ENCODE results near the gene COL18A1.

DNA sequence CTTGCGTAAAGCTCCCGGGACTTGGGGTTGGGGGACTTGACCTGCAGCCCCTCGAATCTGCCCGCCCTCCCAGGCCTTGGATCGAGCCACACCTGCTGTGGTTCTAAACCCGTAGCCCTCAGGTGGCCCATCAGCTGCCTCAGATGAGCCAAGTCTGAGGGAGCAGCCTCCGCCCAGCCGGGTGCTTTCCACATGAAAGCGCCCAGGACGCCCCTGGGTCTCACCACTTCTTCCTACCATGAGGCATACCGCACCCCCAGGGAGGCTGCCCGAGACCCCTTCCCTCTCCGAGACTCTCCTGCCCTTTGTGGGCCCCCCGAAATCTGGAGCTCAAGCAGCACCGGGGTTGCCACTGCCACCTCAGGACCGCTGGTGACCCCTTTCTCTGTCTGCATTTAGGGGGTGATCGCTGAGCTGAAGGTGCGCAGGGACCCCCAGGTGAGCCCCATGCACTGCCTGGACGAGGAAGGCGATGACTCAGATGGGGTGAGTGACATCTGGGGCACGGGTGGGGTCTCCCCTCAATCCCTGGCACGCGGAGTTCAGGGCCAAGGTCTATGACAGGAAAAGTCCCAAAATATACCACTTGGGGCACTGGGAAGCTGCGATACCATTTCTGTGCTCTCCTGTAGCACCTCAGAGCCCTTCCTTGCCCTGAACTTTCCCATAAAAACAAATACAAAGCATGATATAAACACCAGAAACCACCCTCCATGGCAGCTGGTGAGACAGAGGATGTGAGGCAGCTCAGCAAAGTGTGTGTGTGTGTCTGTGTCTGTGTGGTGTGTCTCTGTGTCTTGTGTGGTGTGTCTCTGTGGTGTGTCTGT lies 68.7 kb downstream of the COL18A1 start:
- TF ChIP-seq CTCF (conservative IDR thresholded peaks at IDR 0.05; ENCODE audit: low read length) (no peak; the same call in 1 of the 2 replicates), EZH2phosphoT487 (IDR thresholded peaks at IDR 0.05; ENCODE audit: borderline replicate concordance) (no peak)

All from Loucy (cell line).